HG03439 (cell line): Measurements from ENCODE around the gene JPH2.

Source experiments
- ATAC-seq: cut with Tn5 transposase; IDR thresholded peaks from one replicate; pipeline ENCODE4 v1.9.1; 2021; ENCODE audit warnings: mild to moderate bottlenecking, moderate library complexity; ENCODE audit not compliant: unreplicated experiment

The JPH2 gene

GRCh38 chr20:44160133-44160532 is 26.9 kb downstream of the JPH2 start:
- ATAC-seq = no peak

GRCh38 chr20:44159711-44160110 is 27.3 kb downstream of the JPH2 start:
- ATAC-seq = no peak

GRCh38 chr20:44159125-44159524 is 27.9 kb downstream of the JPH2 start:
- no peak for ATAC-seq

- ATAC-seq = no peak
These were observed 29.9 kb downstream of the JPH2 start for GRCh38 chr20:44157061-44157460.

GRCh38 chr20:44154521-44155001 is 32.4 kb downstream of the JPH2 start:
- ATAC-seq = no peak

- ATAC-seq = no peak
These were observed 33.3 kb downstream of the JPH2 start for GRCh38 chr20:44153636-44154043.

GRCh38 chr20:44151621-44152416 is 35.2 kb downstream of the JPH2 start:
- ATAC-seq = no peak

GRCh38 chr20:44146272-44146671 is 40.7 kb downstream of the JPH2 start:
- ATAC-seq = no peak

GRCh38 chr20:44145131-44145775 is 41.7 kb downstream of the JPH2 start:
- ATAC-seq = no peak

GRCh38 chr20:44143936-44144335 is 43.1 kb downstream of the JPH2 start:
- no peak for ATAC-seq

GRCh38 chr20:44142413-44142812 is 44.6 kb downstream of the JPH2 start:
- no peak for ATAC-seq

- ATAC-seq = no peak
These were observed 45.1 kb downstream of the JPH2 start for GRCh38 chr20:44141873-44142272.

- ATAC-seq = no peak
These were observed 48.1 kb downstream of the JPH2 start for GRCh38 chr20:44138867-44139266.

GRCh38 chr20:44137266-44137801 is 49.7 kb downstream of the JPH2 start:
- ATAC-seq = no peak

- ATAC-seq = no peak
These were observed 50.3 kb downstream of the JPH2 start for GRCh38 chr20:44136579-44137265.

GRCh38 chr20:44135417-44136204 is 51.4 kb downstream of the JPH2 start:
- ATAC-seq = no peak

- no peak for ATAC-seq
These were observed 52.0 kb downstream of the JPH2 start for GRCh38 chr20:44135012-44135412.

GRCh38 chr20:44133424-44133823 is 53.6 kb downstream of the JPH2 start:
- no peak for ATAC-seq

GRCh38 chr20:44131704-44132103 is 55.3 kb downstream of the JPH2 start:
- no peak for ATAC-seq

GRCh38 chr20:44129911-44130718 is 56.9 kb downstream of the JPH2 start:
- ATAC-seq = no peak
